GM12872 (cell line): ENCODE measurements around the gene WDFY2.

Experiments used
- TF ChIP-seq, protein P1 (sequence below): IDR thresholded peaks from 3 replicates; pipeline ENCODE4 v1.5.1; 2011; ENCODE audit warnings: low read depth, mild to moderate bottlenecking, low read length, moderate library complexity; ENCODE audit not compliant: insufficient read depth

WDFY2 gene

DNA sequence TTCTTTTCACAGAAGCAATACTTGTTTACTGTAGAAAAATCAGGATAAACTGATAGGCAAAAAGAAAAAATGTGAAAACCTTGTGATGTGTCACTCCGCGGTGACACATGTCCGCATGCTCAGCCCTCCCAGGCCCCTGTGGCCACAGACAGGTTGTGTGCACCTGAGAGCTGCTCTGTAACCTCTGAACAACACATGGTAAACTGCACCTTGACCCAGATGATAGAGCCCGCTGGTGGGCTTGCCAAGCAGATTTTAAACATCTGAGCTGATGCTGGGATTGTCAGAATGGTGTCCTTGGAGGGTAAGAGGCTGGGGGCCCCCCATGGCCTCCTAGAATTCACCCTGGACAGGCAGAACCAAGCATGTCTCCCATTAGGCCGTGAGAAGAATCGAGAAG lies 185.9 kb downstream of the WDFY2 start:
- TF ChIP-seq, protein P1, sequence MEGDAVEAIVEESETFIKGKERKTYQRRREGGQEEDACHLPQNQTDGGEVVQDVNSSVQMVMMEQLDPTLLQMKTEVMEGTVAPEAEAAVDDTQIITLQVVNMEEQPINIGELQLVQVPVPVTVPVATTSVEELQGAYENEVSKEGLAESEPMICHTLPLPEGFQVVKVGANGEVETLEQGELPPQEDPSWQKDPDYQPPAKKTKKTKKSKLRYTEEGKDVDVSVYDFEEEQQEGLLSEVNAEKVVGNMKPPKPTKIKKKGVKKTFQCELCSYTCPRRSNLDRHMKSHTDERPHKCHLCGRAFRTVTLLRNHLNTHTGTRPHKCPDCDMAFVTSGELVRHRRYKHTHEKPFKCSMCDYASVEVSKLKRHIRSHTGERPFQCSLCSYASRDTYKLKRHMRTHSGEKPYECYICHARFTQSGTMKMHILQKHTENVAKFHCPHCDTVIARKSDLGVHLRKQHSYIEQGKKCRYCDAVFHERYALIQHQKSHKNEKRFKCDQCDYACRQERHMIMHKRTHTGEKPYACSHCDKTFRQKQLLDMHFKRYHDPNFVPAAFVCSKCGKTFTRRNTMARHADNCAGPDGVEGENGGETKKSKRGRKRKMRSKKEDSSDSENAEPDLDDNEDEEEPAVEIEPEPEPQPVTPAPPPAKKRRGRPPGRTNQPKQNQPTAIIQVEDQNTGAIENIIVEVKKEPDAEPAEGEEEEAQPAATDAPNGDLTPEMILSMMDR, result no peak

DNA sequence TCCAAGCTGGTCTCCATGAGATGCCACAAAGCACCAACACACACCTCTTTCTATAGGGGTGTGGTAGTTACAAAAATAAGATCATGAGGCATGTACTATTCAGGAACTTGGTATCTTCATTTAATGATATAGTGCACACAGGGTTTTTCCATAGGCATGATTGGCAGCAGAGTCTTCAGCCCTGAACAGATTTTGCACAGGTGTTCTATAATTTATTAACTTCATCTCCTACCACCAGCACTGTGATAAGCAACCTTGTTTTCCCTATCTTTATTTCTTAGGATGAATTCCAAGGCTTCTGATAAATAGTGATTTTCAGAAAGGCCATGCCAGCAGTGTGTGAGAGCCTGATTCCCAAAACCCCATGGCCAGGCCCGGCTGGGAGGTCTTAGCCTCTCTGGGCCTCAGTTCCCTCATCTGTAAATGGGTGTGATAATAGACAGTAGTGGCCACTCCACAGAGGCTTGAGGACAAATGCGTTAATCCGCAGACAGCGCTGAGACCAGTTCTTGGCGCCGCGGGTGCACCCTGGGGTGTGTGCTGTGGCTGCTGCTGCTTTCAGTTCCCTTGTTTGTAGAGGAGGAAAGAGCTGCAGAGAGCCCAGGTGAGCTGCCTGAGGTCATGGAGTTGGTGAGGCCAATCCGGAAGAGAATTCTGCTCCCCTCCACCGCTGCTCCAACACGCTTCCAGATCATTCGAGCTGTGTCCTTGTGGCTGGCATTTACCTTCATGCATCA lies 186.6 kb downstream of the WDFY2 start:
- TF ChIP-seq, protein P1, result no peak

DNA sequence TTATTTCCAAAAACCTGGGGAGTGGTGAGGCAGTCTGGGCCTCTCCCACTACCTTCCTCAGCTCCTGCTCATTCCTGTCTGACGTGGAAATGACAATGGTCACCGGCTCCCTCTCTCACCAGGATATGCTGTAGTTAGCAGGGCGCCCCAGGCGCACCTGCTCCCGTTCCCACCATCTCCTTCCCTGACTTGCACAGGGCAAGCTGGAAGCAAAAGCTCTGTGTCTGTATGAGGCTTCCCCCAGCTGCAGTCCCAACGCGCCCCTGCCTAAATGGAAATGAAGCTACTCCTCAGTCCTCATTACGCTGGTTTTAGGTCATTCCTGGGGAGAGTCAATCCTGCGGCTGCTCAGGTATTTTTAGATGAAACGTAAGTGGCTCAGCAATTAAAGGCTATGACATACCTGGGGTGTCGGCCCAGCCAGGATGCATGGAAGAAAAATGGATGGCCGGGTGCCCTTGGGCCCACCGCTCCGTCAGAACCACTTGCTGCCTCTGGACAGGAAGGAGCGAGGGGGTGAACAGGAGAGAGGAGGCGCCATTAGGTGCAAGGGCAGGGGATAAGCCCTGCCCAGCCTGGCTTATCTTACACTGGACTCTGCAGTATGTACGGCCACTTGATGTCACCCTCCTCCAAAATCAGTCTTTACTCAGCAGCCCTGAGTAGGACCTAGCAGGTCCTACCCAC lies 187.3 kb downstream of the WDFY2 start:
- TF ChIP-seq, protein P1, result no peak

DNA sequence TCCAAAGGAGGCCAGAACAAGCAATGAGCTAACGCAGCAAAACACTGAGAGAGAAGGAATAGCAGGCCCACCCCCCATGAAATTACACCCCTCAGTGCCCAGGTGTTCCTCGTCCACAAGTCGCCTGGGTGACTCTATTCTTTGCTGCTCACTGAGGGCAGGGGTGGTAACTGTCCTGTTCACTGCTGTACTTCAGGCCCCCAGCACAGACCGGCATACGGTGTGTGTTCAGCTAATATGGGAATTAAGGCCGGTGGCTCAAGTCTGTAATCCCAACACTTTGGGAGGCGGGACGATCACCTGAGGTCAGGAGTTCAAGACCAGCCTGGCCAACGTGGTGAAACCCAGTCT lies 187.8 kb downstream of the WDFY2 start:
- TF ChIP-seq, protein P1, result no peak

DNA sequence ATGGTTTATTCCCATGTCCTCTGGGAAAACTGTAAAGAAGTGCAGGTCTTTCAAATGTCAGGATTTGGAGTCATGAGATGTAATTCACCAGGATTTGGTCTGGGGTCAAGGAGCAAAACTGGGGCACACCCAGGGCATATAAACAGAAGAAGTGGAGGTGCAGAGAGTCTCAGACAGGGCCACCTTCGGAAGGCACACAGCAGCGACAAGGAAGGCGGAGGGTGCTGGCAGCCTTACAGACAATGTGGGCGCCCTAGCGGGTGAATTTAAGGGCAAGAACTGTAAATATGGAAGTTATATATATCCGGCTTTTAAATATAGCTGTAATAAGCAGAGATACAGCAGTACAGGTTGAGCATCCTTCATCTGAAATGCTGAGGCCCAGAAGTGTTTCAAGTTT lies 188.5 kb downstream of the WDFY2 start:
- TF ChIP-seq, protein P1, result no peak

DNA sequence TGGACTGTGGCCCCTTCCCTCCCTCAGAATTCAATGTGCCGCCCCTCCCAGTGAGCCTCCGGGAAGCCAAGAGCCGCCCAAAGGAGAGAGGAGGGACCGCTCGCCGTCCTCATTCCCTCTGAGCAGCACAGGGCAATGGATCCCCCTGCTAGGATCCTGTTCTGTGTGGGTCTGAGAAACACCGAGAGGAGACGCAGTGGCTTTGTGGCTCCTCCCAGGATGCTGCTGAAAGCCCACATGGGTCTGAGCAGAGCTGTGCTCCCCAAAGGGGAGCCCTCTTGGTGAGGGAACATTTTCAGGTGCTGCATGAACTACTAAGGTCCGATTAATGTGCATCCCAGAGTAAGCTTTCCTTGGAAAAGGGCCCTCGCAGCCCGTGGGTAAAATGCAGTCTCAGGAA lies 189.3 kb downstream of the WDFY2 start:
- TF ChIP-seq, protein P1, result no peak

DNA sequence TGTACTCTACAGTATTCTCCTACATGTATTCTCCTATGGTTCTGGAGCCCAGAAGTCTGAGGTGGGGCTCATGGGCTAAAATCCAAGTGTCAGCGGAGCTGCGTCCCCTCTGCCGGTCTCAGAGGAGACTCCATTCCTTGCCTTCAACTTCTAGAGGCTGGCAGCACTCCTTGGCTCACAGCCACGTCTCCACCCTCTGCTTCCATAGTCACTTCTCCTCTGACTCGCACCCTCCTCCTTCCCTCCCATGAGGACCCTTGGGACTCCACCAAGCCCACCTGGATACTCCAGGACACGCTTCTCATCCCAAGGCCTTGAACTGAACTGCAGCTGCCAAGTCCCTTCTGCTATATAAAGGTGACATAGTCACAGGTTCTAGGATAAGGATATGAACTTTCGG lies 191.9 kb downstream of the WDFY2 start:
- TF ChIP-seq, protein P1, result no peak
